Thoracic aorta (tissue), 2 donors: ENCODE measurements around the gene MED1. TPM values are rescaled to one million over a fixed set of nuclear protein-coding genes. Genes with fewer than 3 reads are reported as not detected.

ENCODE experiments used
- ATAC-seq: fragments of 150-250 bp; one replicate; pipeline ENCODE4 v1.8.0; 2017; ENCODE audit warnings: low read depth; ENCODE audit not compliant: insufficient number of reproducible peaks, low FRiP score
- DNase-seq: peaks from one replicate; pipeline ENCODE4 v3.0.0-alpha.2; 2020; ENCODE audit warnings: low spot score
- H3K27ac ChIP-seq, 2 donors: fragments of 200-600 bp; sonication (generic); 1 replicate in 1 of 2; 2 replicates in 1 of 2; pipeline ENCODE4 v1.5.1; 2016; ENCODE audit warnings: mild to moderate bottlenecking in 2 of 2, moderate library complexity in 2 of 2
- H3K27me3 ChIP-seq: fragments of 200-600 bp; sonication (generic); replicated peaks from 2 replicates; pipeline ENCODE4 v1.6.0; 2016; ENCODE audit warnings: mild to moderate bottlenecking; ENCODE audit not compliant: insufficient read depth
- H3K36me3 ChIP-seq: fragments of 200-600 bp; sonication (generic); one replicate; pipeline ENCODE4 v1.5.1; 2016
- H3K4me1 ChIP-seq, 2 donors: fragments of 200-600 bp; sonication (generic); 1 replicate in 1 of 2; 2 replicates in 1 of 2; pipeline versions ENCODE4 v1.5.1 to v1.6.0; 2016; ENCODE audit warnings: low read depth in 2 of 2, mild to moderate bottlenecking in 1 of 2; ENCODE audit not compliant: control insufficient read depth in 1 of 2
- H3K4me3 ChIP-seq: fragments of 200-600 bp; sonication (generic); 2 replicates; pipeline ENCODE4 v1.5.1; 2016; ENCODE audit warnings: mild to moderate bottlenecking
- H3K9me3 ChIP-seq: fragments of 200-600 bp; sonication (generic); 2 replicates; pipeline ENCODE4 v1.5.1; 2016
- CTCF ChIP-seq: fragments of 200-600 bp; sonication (generic); IDR thresholded peaks from one replicate; pipeline ENCODE4 v1.5.1; 2019; ENCODE audit warnings: antibody characterized with exemption
- total RNA-seq, 2 donors: library from RNA; depleted of rRNA; stranded (reverse); fragments of >200 nt; gene quantifications; one replicate each; pipeline versions ENCODE4 v1.1.0 to v1.2.3, GENCODE V29; 2016

The MED1 gene
- total RNA-seq, 2 donors from 2014 or later: 18.1 to 29.0 TPM

GRCh38 chr17:39359994-39360393 lies 91.1 kb downstream of the MED1 start:
- H3K4me3 ChIP-seq: no peak overlapping the region
- H3K9me3 ChIP-seq: no peaks in the 10 kb centered on the region
- H3K4me1 ChIP-seq: peaks cover 10 to 32% of the 10 kb centered on the region in 2 donors
- no peak for ATAC-seq
- TF ChIP-seq CTCF: no peak
- DNase-seq: no peak
- no peaks in the 10 kb centered on the region for H3K27me3 ChIP-seq
- no peak overlapping the region for H3K27ac ChIP-seq
- no peaks in the 10 kb centered on the region for H3K36me3 ChIP-seq

- H3K9me3 ChIP-seq: no peaks in the 10 kb centered on the region
- no peaks in the 10 kb centered on the region for H3K27me3 ChIP-seq
- no peak for TF ChIP-seq CTCF
- no peak for DNase-seq
- no peaks in the 10 kb centered on the region for H3K36me3 ChIP-seq
- H3K27ac ChIP-seq: no peak overlapping the region
- no peak for ATAC-seq
- peaks cover 2 to 14% of the 10 kb centered on the region in 2 donors for H3K4me1 ChIP-seq
- H3K4me3 ChIP-seq: no peak overlapping the region
Measured at GRCh38 chr17:39357986-39358385, 93.1 kb downstream of the MED1 start.

- DNase-seq: no peak
- TF ChIP-seq CTCF: no peak
- Histone ChIP-seq H3K27ac (no peak overlapping the region), H3K27me3 (no peaks in the 10 kb centered on the region), H3K36me3 (no peaks in the 10 kb centered on the region), H3K4me3 (no peak overlapping the region), H3K9me3 (no peaks in the 10 kb centered on the region), H3K4me1 (peaks cover 3 to 17% of the 10 kb centered on the region in 2 donors)
- no peak for ATAC-seq
Measured at GRCh38 chr17:39357488-39357887, 93.6 kb downstream of the MED1 start.

Other genes with a start within 250 kb of the MED1 start
- gene STAC2, start 225.3 kb downstream of the MED1 start, total RNA-seq: 10 to 100 TPM; 13.9 to 14.3 TPM
- 10 to 100 TPM; 30.8 to 45.2 TPM for gene FBXL20, start 49.6 kb downstream of the MED1 start, total RNA-seq
- gene CDK12, start 10.2 kb upstream of the MED1 start, total RNA-seq: 10 to 100 TPM; 53.7 to 54.7 TPM
- not detected for gene NEUROD2, start 156.7 kb upstream of the MED1 start, total RNA-seq
- gene PPP1R1B, start 175.7 kb upstream of the MED1 start, total RNA-seq: 1 to 10 TPM in 1 of 2 donors, under 1 TPM in 1; 0.27 to 2.1 TPM
- 10 to 100 TPM; 52.5 to 67.7 TPM for gene STARD3, start 185.9 kb upstream of the MED1 start, total RNA-seq
- gene TCAP, start 214.1 kb upstream of the MED1 start, total RNA-seq: 10 to 100 TPM in 1 of 2 donors, 1 to 10 TPM in 1; 6.4 to 16.9 TPM
- 10 to 100 TPM in 1 of 2 donors, 1 to 10 TPM in 1; 3.1 to 22.9 TPM for gene PNMT, start 217.2 kb upstream of the MED1 start, total RNA-seq
- gene PGAP3, start 236.8 kb upstream of the MED1 start, total RNA-seq: 10 to 100 TPM; 19.9 to 27.2 TPM
- 10 to 100 TPM; 88.1 to 94.7 TPM for gene ERBB2, start 248.8 kb upstream of the MED1 start, total RNA-seq